22Rv1 (cell line): Measurements from ENCODE around the gene POMT2.
"Not testable (repeated sequence)": the region's sequence is repeated elsewhere in the genome, so short reads cannot be mapped to it uniquely, and the experiment has no call there.

Experiments
- H3K27ac ChIP-seq: fragments of 450-650 bp; 2 replicates; pipeline ENCODE4 v1.5.1; 2017
- CTCF ChIP-seq: fragments of 450-650 bp; IDR thresholded peaks from 2 replicates; pipeline ENCODE4 v1.5.1; 2017; ENCODE audit warnings: mild to moderate bottlenecking
- ZFX ChIP-seq: fragments of 450-650 bp; IDR thresholded peaks from 2 replicates; pipeline ENCODE4 v1.6.1; 2017; ENCODE audit warnings: antibody characterized with exemption, borderline replicate concordance

Gene POMT2

GRCh38 chr14:77324816-77325745, 4.4 kb upstream of the POMT2 start:
- TF ChIP-seq CTCF: no peak
- no peak for TF ChIP-seq ZFX
- H3K27ac ChIP-seq: peak overlapping the region; percentile 39

GRCh38 chr14:77324289-77324688, 3.6 kb upstream of the POMT2 start:
- H3K27ac ChIP-seq: peak overlapping the region; percentile 39; the same call in 1 of the 2 replicates
- TF ChIP-seq ZFX (no peak), CTCF (no peak)

- TF ChIP-seq ZFX (no peak), CTCF (no peak)
- H3K27ac ChIP-seq: no peak overlapping the region
These were observed 2.9 kb upstream of the POMT2 start for GRCh38 chr14:77323571-77323970.

- TF ChIP-seq CTCF (no peak), ZFX (no peak)
- H3K27ac ChIP-seq: peak overlapping the region; percentile 94; the same call in 1 of the 2 replicates
These were observed 2.3 kb upstream of the POMT2 start for GRCh38 chr14:77322951-77323350.

GRCh38 chr14:77322250-77322902, 1.7 kb upstream of the POMT2 start:
- TF ChIP-seq CTCF (no peak), ZFX (no peak)
- peak overlapping the region; percentile 94 for H3K27ac ChIP-seq

- TF ChIP-seq ZFX: no peak
- TF ChIP-seq CTCF: no peak
- peak overlapping the region; percentile 94 for H3K27ac ChIP-seq
These were observed 1.3 kb downstream of the POMT2 start for GRCh38 chr14:77319422-77319821.

GRCh38 chr14:77318756-77319155, 1.9 kb downstream of the POMT2 start:
- not testable (repeated sequence) for H3K27ac ChIP-seq
